Measurements from ENCODE around the gene CDH13. TPM values are rescaled to one million over a fixed set of nuclear protein-coding genes. Genes with fewer than 3 reads are reported as not detected.

CDH13 gene
- total RNA-seq, 1 donor from 2014 or later: 166 TPM

DNA sequence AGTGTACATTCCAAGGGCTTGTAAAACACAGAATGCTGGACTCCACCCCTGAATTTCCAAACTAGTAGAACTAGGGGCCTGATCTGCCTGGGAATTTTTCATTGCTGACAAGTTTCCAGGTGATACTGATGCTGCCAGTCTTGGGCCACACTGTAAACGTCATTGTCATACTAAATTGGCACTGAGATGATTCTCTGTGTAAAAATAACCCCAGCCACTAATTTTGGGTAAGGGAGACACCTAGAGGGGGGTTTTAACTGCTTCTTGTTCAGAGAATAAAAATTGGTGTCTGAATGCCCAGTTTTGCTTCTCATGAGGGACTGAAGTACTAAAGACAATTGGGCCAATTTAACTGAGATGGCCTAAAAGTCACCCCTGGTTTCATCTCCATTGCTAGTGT is 5.0 kb upstream of the CDH13 start:
- DNase-seq (no peak), ATAC-seq (ENCODE audit: poor library complexity) (peak; percentile 72)
- intact Hi-C loops (cut with DNase I): no loop called here

DNA sequence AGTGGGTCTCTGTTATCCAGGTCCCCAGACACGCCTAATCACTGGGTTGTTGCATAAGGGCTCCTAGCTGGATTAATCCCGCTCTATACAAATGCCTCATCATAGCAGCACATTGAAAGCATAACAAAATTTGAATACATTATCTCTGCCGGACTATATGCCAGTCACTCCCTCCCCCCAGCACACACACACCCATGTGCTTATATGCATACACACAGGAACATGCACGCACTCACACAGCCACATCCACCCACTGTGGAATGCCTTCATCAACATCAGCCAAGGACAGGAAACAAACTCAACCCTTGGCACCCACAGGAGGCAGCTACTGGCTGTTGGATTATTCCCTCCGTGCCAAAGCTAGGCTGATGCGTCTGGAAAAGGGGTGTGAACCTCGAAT is 3.5 kb upstream of the CDH13 start:
- DNase-seq: no peak
- intact Hi-C loops (cut with DNase I): no loop called here
- no peak for ATAC-seq (ENCODE audit: poor library complexity)

DNA sequence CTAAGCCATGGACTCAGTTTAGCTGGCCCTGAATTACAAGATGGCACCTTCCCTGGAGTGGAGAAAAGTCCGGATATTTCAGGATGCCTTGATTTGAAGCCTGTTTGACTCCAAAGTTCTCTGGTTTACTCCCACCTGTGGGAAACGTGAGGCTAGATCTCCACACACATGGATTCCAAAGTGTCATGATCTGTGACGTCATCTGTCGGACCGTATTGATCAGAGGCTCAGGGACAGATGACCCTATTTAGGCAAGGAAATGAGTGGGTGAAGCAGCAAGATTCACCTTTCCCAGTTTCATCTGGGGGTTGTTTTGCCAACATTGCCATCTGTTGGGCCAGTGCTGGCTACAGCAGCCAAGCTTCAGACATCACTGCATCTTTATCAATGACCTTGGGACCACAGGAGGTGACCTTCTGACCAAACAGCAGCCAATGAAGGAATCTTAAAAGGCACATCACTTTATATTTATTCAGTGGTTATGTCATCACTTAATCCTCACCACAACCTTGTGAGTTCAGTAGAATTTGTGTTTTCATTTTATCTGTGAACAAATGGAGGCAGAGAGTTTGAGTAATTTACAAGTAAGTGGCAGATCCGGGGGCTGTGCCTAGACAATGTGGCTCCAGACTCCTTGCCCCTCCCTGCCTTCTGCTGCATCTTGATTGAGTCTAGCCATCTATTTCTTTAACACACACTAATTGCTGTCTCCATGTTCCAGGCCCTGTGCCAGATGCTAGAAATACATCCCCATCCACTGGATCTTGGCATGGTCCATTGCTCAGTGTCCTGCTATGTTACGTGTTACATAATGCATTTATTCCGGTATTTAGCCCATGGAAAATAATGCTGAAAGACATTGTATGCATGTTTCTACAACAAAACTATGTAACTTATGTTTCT is 1.5 kb upstream of the CDH13 start:
- ATAC-seq (ENCODE audit: poor library complexity) (peak; percentile 45), DNase-seq (no peak)
- intact Hi-C loops (cut with DNase I): loop anchor here (5.0 kb wide), 1 partner anchor 112 kb away; no protein-coding TSS in a partner anchor

DNA sequence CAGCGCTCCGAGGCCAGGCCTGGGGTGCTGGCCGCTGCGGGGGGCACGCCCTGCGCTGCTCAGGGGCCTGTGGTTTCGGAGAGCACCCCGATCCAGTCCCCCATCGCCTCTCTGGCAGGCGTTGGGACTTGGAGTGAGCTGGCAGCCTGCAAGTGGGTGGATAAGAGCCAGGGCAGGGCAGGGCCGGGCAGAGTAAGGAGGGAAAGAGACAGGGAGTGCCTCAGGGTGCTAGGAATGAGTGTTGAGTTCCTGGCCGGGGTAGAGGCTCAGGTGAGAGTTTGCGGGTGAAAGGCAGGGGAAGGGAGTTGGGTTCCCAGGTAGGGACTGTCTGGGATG is 1.3 kb downstream of the CDH13 start:
- DNase-seq (peak; percentile 60), ATAC-seq (ENCODE audit: poor library complexity) (peak; percentile 73)
- intact Hi-C loops (cut with DNase I): loop anchor here (5.0 kb wide), 1 partner anchor 109 kb away; no protein-coding TSS in a partner anchor

DNA sequence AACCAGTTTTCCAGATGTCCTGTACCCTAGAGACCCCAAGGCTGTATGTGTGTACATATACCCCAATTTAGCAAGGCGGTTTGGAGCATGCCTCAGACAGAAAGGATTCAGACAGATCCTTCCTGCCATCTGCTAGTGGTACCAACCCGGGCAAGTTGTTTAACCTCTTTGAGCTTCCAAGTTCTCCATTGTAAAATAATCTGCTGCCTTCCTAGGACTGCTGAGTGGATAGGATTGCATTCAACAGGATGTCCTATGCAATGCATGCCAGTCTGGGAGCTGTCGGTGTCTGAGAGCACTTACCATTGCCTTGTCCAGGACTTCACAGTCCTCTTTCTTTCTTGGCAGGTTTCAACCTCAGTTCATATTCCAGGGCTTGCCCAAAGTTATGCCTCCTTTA is 1.9 kb downstream of the CDH13 start:
- intact Hi-C loops (cut with DNase I): loop anchor here (5.0 kb wide), 1 partner anchor 109 kb away; no protein-coding TSS in a partner anchor
- ATAC-seq (ENCODE audit: poor library complexity) (peak; percentile 40), DNase-seq (no peak)

- ATAC-seq (ENCODE audit: poor library complexity) (no peak), DNase-seq (no peak)
- intact Hi-C loops (cut with DNase I): loop anchor here (5.0 kb wide), 1 partner anchor 108 kb away; no protein-coding TSS in a partner anchor
These were observed 2.8 kb downstream of the CDH13 start for GRCh38 chr16:82629441-82630027.

- no peak for DNase-seq
- intact Hi-C loops (cut with DNase I): no loop called here
- no peak for ATAC-seq (ENCODE audit: poor library complexity)
These were observed 3.5 kb downstream of the CDH13 start for GRCh38 chr16:82630219-82630618.

GRCh38 chr16:82630688-82631087 is 3.9 kb downstream of the CDH13 start:
- DNase-seq: no peak
- intact Hi-C loops (cut with DNase I): no loop called here
- no peak for ATAC-seq (ENCODE audit: poor library complexity)

- DNase-seq: no peak
- intact Hi-C loops (cut with DNase I): no loop called here
- no peak for ATAC-seq (ENCODE audit: poor library complexity)
These were observed 5.2 kb downstream of the CDH13 start for GRCh38 chr16:82631701-82632685.

DNA sequence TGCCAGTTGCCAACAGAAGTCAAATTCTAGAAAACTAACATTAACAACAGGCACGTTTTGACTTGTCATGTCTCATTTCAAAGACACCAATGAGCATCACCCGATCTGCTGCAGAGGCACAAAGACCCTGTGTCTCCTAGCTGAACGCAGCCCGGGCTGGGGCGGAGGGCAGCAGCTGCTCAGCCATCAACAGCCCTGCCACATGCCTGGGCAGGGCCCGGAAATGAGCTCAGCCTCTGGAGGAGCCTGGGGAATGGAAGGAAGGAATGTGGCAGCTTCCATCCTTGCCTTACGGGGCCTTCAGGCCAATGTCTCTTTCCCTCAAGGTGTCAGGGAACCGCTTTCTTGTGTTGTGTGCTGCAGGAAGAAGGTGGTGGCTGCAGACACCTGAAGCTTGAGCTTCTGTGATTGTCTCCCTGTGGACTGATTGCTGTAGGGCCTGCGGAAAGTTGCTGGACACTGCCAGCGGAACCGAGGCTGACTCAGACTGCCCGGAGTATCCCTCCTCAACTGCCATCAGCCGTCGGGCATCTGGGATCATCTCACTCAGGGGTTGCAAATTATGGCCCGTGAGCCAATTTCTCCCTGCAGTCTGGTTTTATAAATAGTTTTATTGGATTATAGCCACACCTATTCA is 7.3 kb downstream of the CDH13 start:
- intact Hi-C loops (cut with DNase I): no loop called here
- DNase-seq: no peak
- ATAC-seq (ENCODE audit: poor library complexity): peak; percentile 43

DNA sequence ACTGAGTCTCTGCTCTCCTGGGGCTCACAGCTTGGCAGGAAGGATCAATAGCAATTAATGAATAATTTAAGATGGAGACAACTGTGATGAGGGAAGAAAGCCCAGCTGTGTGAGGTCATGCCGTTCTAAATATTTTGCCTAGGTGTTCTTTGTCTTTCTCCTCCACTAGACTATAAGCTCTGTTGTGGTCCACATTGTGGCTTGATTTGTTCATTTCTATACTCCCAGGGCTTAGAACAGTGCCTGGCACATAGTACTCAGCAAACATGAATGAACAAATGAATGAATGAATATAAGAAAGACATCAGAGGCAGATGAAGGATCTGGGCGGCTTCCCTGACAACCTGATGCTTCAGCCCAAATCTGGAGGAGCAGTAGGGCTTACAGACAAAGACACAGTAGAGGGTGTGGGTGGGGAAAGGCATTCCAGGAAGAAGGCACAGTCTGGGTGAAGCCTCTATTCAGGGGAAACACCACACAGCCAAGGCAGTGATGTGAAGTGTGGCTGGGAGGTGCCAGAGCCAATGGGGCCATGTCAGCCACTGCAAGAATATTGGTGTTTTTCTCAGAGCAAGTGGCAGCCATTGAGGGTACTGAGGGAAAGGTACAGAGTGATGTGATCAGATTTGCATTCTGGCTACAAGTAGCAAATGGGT is 8.3 kb downstream of the CDH13 start:
- DNase-seq (no peak), ATAC-seq (ENCODE audit: poor library complexity) (no peak)
- intact Hi-C loops (cut with DNase I): no loop called here

DNA sequence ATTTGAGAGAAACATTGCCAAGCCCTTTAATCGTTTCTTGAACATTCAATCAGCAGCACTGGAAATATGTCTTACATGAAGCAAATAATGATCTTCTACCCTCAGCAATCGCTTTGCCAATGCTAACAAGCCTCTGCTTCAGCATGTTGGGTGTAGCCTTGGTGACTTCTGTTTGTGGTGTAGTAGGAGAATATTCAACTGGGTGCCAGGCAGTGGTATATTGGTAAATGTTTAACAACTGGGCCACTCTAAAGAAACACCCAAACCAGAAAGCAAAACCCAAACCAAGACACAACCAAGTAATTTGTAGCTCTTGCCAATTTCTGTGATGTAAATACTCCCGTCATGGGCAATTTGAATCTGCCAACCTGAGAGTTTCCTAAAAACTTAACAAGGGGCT is 9.7 kb downstream of the CDH13 start:
- intact Hi-C loops (cut with DNase I): no loop called here
- ATAC-seq (ENCODE audit: poor library complexity): no peak

GRCh38 chr16:82636958-82637357 is 10.2 kb downstream of the CDH13 start:
- ATAC-seq (ENCODE audit: poor library complexity): no peak
- intact Hi-C loops (cut with DNase I): no loop called here

More for the DNA sequence above, 9.7 kb downstream of the CDH13 start:
- no peak for DNase-seq

GRCh38 chr16:82638095-82638798 is 11.5 kb downstream of the CDH13 start:
- intact Hi-C loops (cut with DNase I): no loop called here
- ATAC-seq (ENCODE audit: poor library complexity) (peak; percentile 30), DNase-seq (no peak)

More at GRCh38 chr16:82636958-82637357, 10.2 kb downstream of the CDH13 start:
- no peak for DNase-seq

- no peak for ATAC-seq (ENCODE audit: poor library complexity)
These were observed 12.5 kb downstream of the CDH13 start for GRCh38 chr16:82639263-82639662.

GRCh38 chr16:82639666-82640336 is 13.0 kb downstream of the CDH13 start:
- DNase-seq (peak; percentile 75), ATAC-seq (ENCODE audit: poor library complexity) (peak; percentile 69)
- intact Hi-C loops (cut with DNase I): no loop called here

More at GRCh38 chr16:82639263-82639662, 12.5 kb downstream of the CDH13 start:
- intact Hi-C loops (cut with DNase I): no loop called here
- no peak for DNase-seq

All from Right ventricle myocardium superior (tissue), 1 donor.